Naive thymus-derived CD4-positive, alpha-beta T cell (primary cell): ENCODE results near the gene RAPGEF4. TPM values are rescaled to one million over a fixed set of nuclear protein-coding genes. Genes with fewer than 3 reads are reported as not detected.

Experiments used
- ATAC-seq: fragments of 150-1000 bp; cut with Tn5 transposase; 2 replicates; pipeline ENCODE4 v1.10.0; 2021; ENCODE audit warnings: mild to moderate bottlenecking, moderate library complexity
- CTCF ChIA-PET: fragments of 350-600 bp; sonication (Branson Sonifier 250); formaldehyde crosslinking; loops from one replicate; lab custom pipeline; 2021; ENCODE audit warnings: antibody characterized with exemption; lab: Charles Lee
- POLR2A ChIA-PET: fragments of 350-600 bp; sonication (Branson Sonifier 250); formaldehyde crosslinking; loops from one replicate; lab custom pipeline; 2021; ENCODE audit warnings: antibody characterized with exemption, inconsistent platforms; lab: Charles Lee
- DNase-seq, 9 donors: peaks; one replicate each; pipeline versions ENCODE4 v3.0.0 to v3.0.0-alpha.2; 2020 to 2022; ENCODE audit warnings: mixed read lengths in 1 of 9
- H3K27ac ChIP-seq: one replicate; pipeline ENCODE4 v1.7.0; 2013; ENCODE audit warnings: mild to moderate bottlenecking, low read depth, low read length, moderate library complexity
- H3K27me3 ChIP-seq, 2 donors: one replicate each; pipeline ENCODE4 v1.7.0; 2013; ENCODE audit warnings: low read length in 2 of 2, mild to moderate bottlenecking in 2 of 2, moderate library complexity in 2 of 2; ENCODE audit not compliant: control insufficient read depth in 2 of 2, insufficient read depth in 2 of 2
- H3K36me3 ChIP-seq, 3 experiments: 1 replicate in 2 of 3; 2 replicates in 1 of 3; pipeline ENCODE4 v1.7.0; 2013; ENCODE audit warnings: low read length in 3 of 3, mild to moderate bottlenecking in 3 of 3, moderate library complexity in 1 of 3; ENCODE audit not compliant: insufficient read depth in 3 of 3, control insufficient read depth in 2 of 3
- H3K4me1 ChIP-seq, 2 donors: one replicate each; pipeline ENCODE4 v1.7.0; 2013; ENCODE audit warnings: low read length in 2 of 2, mild to moderate bottlenecking in 2 of 2, moderate library complexity in 1 of 2; ENCODE audit not compliant: control insufficient read depth in 2 of 2, insufficient read depth in 2 of 2
- H3K4me3 ChIP-seq: 2 replicates; pipeline ENCODE4 v1.7.0; 2013; ENCODE audit warnings: mild to moderate bottlenecking, low read length
- H3K9me3 ChIP-seq, 3 experiments: 1 replicate in 2 of 3; 2 replicates in 1 of 3; pipeline ENCODE4 v1.7.0; 2013; ENCODE audit warnings: low read length in 3 of 3; ENCODE audit not compliant: control insufficient read depth in 2 of 3
- H3K27ac Mint-ChIP-seq, 9 donors: one replicate each; pipeline ENCODE4 v1.8.0; 2020 to 2022; ENCODE audit warnings: mixed read lengths in 9 of 9, mild to moderate bottlenecking in 8 of 9, moderate library complexity in 5 of 9, inconsistent platforms in 2 of 9
- H3K27me3 Mint-ChIP-seq, 5 donors: one replicate each; pipeline ENCODE4 v1.8.0; 2021 to 2022; ENCODE audit warnings: mixed read lengths in 5 of 5, mild to moderate bottlenecking in 1 of 5
- H3K36me3 Mint-ChIP-seq, 5 donors: one replicate each; pipeline ENCODE4 v1.8.0; 2020 to 2022; ENCODE audit warnings: mixed read lengths in 5 of 5, mild to moderate bottlenecking in 3 of 5, inconsistent platforms in 1 of 5
- H3K4me1 Mint-ChIP-seq, 7 donors: one replicate each; pipeline ENCODE4 v1.8.0; 2020 to 2022; ENCODE audit warnings: mixed read lengths in 7 of 7, mild to moderate bottlenecking in 3 of 7, inconsistent platforms in 1 of 7
- H3K4me3 Mint-ChIP-seq, 10 donors: one replicate each; pipeline ENCODE4 v1.8.0; 2020 to 2022; ENCODE audit warnings: mild to moderate bottlenecking in 10 of 10, mixed read lengths in 10 of 10, moderate library complexity in 6 of 10, inconsistent platforms in 2 of 10
- H3K9me3 Mint-ChIP-seq, 11 donors: one replicate each; pipeline ENCODE4 v1.8.0; 2020 to 2022; ENCODE audit warnings: mixed read lengths in 11 of 11, mild to moderate bottlenecking in 4 of 11, inconsistent platforms in 1 of 11, moderate library complexity in 1 of 11
- intact Hi-C, 2 donors: fragments of 100-400 bp; cut with micrococcal nuclease; formaldehyde crosslinking; loops; one replicate each; pipeline ENCODE4 v1.15.1; 2023
- polyA plus RNA-seq, 2 donors: library from polyadenylated mRNA; unstranded; fragments of 300-500 nt; fragmentation: Illumina TruSeq; gene quantifications; one replicate each; pipeline ENCODE4 v1.2.3, GENCODE V29; 2021
- total RNA-seq, 6 experiments: library from RNA in 5 of 6; stranded (reverse) in 5 of 6; gene quantifications; 1 replicate in 5 of 6; 2 replicates in 1 of 6; pipeline ENCODE4 v1.2.3 and lab custom pipeline; 2021 to 2026

Gene RAPGEF4
- total and polyA plus RNA-seq, 7 experiments from 2014 or later = 0.39 to 2.5 (median 1.4) TPM; not detected in 2

DNA sequence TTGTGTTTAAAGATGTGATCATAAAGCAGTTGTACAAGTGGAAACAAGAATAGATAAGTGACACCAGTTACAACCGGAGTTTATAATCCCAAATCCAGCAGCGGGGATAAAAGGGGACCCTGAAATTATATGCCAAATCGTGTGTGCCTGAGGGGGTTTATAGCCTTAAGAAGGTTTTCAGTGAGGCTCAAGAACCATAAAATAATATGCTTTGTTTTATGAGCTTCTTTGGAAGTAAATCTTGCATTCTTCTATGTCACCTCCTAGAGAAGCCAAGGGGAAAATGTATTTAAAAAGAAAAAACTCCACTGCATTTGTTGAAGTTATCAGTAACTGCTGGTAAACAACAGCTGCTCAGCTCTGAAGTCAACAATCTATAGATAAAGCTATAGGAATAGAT, 314.2 kb downstream of the RAPGEF4 start:
- intact Hi-C loops = no loop called here
- H3K9me3 ChIP-seq = no peaks in the 10 kb centered on the region
- H3K4me1 Mint-ChIP-seq = peaks cover 0 to 13% (median 0%) of the 10 kb centered on the region in 7 donors
- CTCF ChIA-PET = no interaction called here
- no peak for DNase-seq
- H3K4me3 Mint-ChIP-seq = no peak overlapping the region
- POLR2A ChIA-PET = no interaction called here
- H3K4me1 ChIP-seq = no peaks in the 10 kb centered on the region
- no peaks in the 10 kb centered on the region for H3K36me3 Mint-ChIP-seq
- no peak for ATAC-seq
- peaks cover 0 to 37% (median 3%) of the 10 kb centered on the region in 5 donors for H3K27me3 Mint-ChIP-seq
- no peaks in the 10 kb centered on the region for H3K9me3 Mint-ChIP-seq
- H3K27ac ChIP-seq = no peak overlapping the region
- no peaks in the 10 kb centered on the region for H3K36me3 ChIP-seq
- H3K4me3 ChIP-seq = no peak overlapping the region
- H3K27me3 ChIP-seq = no peaks in the 10 kb centered on the region
- H3K27ac Mint-ChIP-seq = no peak overlapping the region

DNA sequence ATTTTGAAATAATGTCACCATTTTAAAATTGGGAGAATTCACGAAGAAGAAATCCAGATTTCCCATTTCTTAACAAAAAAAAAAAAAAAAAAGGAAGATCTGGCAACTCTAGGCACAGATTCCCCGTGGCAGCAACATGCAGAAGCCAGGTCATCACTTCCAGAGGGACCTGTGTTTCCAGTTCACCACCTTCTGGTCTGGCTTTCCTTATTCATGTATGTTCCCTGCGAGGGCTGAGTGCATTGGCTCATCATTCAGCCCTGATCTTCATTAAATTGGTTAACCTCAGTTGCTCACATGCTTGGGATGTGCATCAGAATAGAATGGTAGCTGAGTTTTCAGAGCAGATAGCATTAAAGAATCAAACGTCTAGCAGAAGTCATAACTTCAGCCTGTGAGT, 315.0 kb downstream of the RAPGEF4 start:
- Mint-ChIP-seq H3K4me3 (no peak overlapping the region), H3K4me1 (peaks cover 0 to 13% (median 0%) of the 10 kb centered on the region in 7 donors), H3K36me3 (no peaks in the 10 kb centered on the region), H3K27me3 (peaks cover 0 to 42% (median 6%) of the 10 kb centered on the region in 5 donors), H3K9me3 (no peaks in the 10 kb centered on the region), H3K27ac (no peak overlapping the region)
- no peak overlapping the region for H3K27ac ChIP-seq
- H3K27me3 ChIP-seq = no peaks in the 10 kb centered on the region
- no peaks in the 10 kb centered on the region for H3K9me3 ChIP-seq
- ChIA-PET POLR2A (no interaction called here), CTCF (no interaction called here)
- no peak for DNase-seq
- intact Hi-C loops = no loop called here
- H3K36me3 ChIP-seq = no peaks in the 10 kb centered on the region
- H3K4me1 ChIP-seq = no peaks in the 10 kb centered on the region
- no peak overlapping the region for H3K4me3 ChIP-seq
- ATAC-seq = no peak

DNA sequence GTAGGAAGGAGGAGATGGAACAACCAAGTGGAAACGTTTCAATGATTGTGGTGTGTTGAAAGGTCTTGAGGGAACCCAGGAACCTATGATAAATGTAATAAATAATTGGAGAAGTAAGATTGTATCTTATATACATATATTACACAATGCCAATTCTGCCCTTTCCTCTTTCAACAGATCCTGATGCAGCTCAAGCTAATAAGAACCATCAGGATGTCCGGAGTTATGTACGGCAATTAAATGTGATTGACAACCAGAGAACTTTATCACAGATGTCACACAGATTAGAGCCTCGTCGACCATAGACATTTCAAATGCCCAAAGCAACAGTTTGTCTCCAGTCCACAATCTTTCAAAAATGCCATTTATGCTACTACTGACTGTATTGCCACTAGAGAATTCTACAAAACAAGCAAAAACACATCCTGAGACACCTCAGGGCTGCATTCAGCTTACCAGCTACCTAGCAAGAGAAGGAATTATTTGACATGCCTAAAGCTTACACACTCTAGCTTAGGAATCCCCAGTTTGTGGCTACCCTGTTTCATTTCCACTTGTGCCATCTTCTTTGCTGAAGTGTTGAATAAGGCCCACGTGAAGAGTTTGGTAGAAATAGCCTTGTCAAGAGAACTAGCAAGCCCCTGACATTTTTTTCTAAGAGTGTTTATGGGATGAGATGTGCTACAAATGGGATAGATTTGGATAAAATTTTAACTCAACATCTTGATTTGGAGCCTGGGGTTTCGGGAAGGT, 316.0 kb downstream of the RAPGEF4 start:
- no peaks in the 10 kb centered on the region for H3K4me1 ChIP-seq
- peaks cover 0 to 13% (median 0%) of the 10 kb centered on the region in 7 donors for H3K4me1 Mint-ChIP-seq
- intact Hi-C loops = no loop called here
- H3K27me3 ChIP-seq = no peaks in the 10 kb centered on the region
- ATAC-seq (peak; percentile 11), DNase-seq (no peak)
- no peaks in the 10 kb centered on the region for H3K36me3 Mint-ChIP-seq
- ChIA-PET CTCF (no interaction called here), POLR2A (no interaction called here)
- no peak overlapping the region for H3K4me3 ChIP-seq
- H3K4me3 Mint-ChIP-seq = no peak overlapping the region
- H3K27ac ChIP-seq = no peak overlapping the region
- H3K36me3 ChIP-seq = no peaks in the 10 kb centered on the region
- no peaks in the 10 kb centered on the region for H3K9me3 Mint-ChIP-seq
- no peaks in the 10 kb centered on the region for H3K9me3 ChIP-seq
- peaks cover 0 to 41% (median 10%) of the 10 kb centered on the region in 5 donors for H3K27me3 Mint-ChIP-seq
- H3K27ac Mint-ChIP-seq = no peak overlapping the region

DNA sequence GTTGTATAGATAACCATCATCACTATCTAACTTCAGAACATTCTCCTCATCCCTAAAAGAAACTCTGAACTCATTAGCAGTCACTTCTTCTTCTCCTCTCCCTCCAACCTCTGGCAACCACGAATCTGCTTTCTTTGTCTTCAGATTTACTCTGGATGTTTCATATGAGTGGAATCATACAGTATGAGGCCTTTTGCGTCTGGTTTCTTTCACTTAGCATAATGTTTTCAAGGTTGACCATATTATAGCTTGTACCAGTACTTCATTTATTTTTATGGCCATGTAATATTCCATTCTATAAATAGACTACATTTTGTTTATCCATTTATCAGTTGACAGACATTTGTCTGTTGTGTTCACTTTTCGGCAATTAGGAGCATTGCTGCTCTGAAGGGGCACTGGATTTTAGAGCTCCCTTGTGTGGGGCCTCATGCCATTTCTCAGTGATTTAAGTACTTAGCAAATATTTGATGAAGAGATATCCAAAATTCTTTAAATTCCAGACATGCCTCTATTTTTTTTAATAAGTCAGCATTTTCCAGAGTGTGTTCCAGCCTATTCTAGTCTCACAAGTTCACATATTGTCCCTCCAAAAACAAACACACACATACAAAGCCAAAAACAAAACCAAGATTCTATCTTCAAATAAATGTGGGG, 317.5 kb downstream of the RAPGEF4 start:
- POLR2A ChIA-PET = no interaction called here
- Mint-ChIP-seq H3K36me3 (peaks cover 0 to 4% (median 0%) of the 10 kb centered on the region in 5 donors), H3K4me1 (peaks cover 0 to 13% (median 0%) of the 10 kb centered on the region in 7 donors), H3K4me3 (no peak overlapping the region), H3K27me3 (peaks cover 0 to 40% (median 10%) of the 10 kb centered on the region in 5 donors), H3K27ac (no peak overlapping the region), H3K9me3 (no peaks in the 10 kb centered on the region)
- Histone ChIP-seq H3K4me3 (no peak overlapping the region), H3K36me3 (no peaks in the 10 kb centered on the region), H3K9me3 (no peaks in the 10 kb centered on the region), H3K27me3 (no peaks in the 10 kb centered on the region), H3K4me1 (no peaks in the 10 kb centered on the region), H3K27ac (no peak overlapping the region)
- intact Hi-C loops = no loop called here
- ATAC-seq = no peak
- DNase-seq = no peak
- CTCF ChIA-PET = no interaction called here

DNA sequence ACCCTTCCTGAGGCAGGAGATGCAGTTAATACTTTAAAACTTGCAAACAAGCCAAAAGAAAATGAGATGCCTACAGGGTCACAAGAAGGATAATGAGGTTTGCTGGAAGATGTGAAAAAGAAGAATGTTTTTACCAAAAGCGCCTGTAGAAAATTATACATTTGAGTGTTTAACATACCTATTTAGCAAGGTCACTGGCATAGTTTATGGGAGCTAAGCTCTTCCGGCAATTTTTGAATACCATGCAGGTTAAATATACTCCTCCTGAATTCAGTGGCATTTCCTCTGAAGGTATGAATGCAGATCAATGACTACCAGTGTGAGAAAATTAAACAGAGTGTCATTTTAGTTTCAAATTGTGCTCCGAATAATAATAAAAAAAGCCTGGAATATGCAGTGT, 318.8 kb downstream of the RAPGEF4 start:
- CTCF ChIA-PET = no interaction called here
- no peaks in the 10 kb centered on the region for H3K36me3 ChIP-seq
- peaks cover 0 to 7% (median 0%) of the 10 kb centered on the region in 7 donors for H3K4me1 Mint-ChIP-seq
- intact Hi-C loops = no loop called here
- peaks cover 0 to 48% (median 10%) of the 10 kb centered on the region in 5 donors for H3K27me3 Mint-ChIP-seq
- no peak overlapping the region for H3K4me3 Mint-ChIP-seq
- no peaks in the 10 kb centered on the region for H3K9me3 Mint-ChIP-seq
- H3K4me3 ChIP-seq = no peak overlapping the region
- no peak overlapping the region for H3K27ac ChIP-seq
- no peaks in the 10 kb centered on the region for H3K9me3 ChIP-seq
- no peaks in the 10 kb centered on the region for H3K4me1 ChIP-seq
- peaks cover 0 to 4% (median 0%) of the 10 kb centered on the region in 5 donors for H3K36me3 Mint-ChIP-seq
- ATAC-seq (no peak), DNase-seq (no peak)
- POLR2A ChIA-PET = no interaction called here
- H3K27me3 ChIP-seq = no peaks in the 10 kb centered on the region
- H3K27ac Mint-ChIP-seq = no peak overlapping the region

DNA sequence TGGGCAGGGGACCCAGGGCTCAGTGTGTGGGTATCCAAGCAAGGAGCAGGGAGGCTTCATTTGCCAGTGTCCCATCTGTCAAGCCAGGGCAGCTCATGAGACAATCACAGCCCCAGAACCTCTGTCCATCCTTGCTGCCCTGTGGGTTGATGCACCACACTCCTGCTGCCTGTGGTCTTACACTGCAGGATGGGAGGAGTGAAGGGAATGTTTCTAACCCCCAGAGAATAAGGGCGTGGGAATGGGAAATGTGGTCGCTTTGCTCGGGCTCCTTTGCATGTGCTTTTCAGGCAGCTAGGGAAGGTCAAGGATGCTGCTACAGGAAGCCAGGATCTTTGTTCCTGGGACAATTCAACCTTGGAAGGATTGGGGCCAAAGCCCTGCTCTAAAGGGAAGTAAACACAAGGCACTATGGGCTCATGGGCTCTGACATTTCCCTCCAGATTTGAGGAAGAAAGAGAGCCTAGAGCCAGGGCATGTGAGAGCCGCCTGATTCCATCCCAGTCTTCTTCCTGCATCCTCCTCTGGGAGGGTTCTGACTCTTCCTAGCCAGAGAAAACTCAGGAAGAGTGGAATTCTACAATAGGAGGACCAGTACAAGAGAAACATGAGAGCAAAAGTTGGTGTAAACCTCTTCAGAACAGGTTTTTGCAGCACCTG, 321.2 kb downstream of the RAPGEF4 start:
- DNase-seq (no peak), ATAC-seq (no peak)
- Mint-ChIP-seq H3K4me3 (no peak overlapping the region), H3K27me3 (peaks cover 0 to 51% (median 19%) of the 10 kb centered on the region in 5 donors), H3K9me3 (no peaks in the 10 kb centered on the region), H3K27ac (no peak overlapping the region), H3K4me1 (peaks cover 0 to 4% (median 0%) of the 10 kb centered on the region in 7 donors), H3K36me3 (peaks cover 0 to 4% (median 0%) of the 10 kb centered on the region in 5 donors)
- intact Hi-C loops = no loop called here
- no peaks in the 10 kb centered on the region for H3K36me3 ChIP-seq
- H3K4me1 ChIP-seq = no peaks in the 10 kb centered on the region
- no peaks in the 10 kb centered on the region for H3K27me3 ChIP-seq
- no peak overlapping the region for H3K4me3 ChIP-seq
- ChIA-PET POLR2A (no interaction called here), CTCF (no interaction called here)
- no peaks in the 10 kb centered on the region for H3K9me3 ChIP-seq
- H3K27ac ChIP-seq = no peak overlapping the region
